Hepatocyte (in vitro differentiated cells): ENCODE measurements around the gene ABCB8. TPM values are rescaled to one million over a fixed set of nuclear protein-coding genes. Genes with fewer than 3 reads are reported as not detected.

Experiments
- DNase-seq: peaks from one replicate; pipeline ENCODE4 v3.0.0-alpha.2; 2016; ENCODE audit warnings: low spot score
- H2AFZ ChIP-seq: fragments of 200-600 bp; sonication (generic); 2 replicates; pipeline ENCODE4 v1.6.0; 2016; ENCODE audit warnings: antibody characterized with exemption, mild to moderate bottlenecking
- H3K27ac ChIP-seq: fragments of 200-600 bp; sonication (generic); 2 replicates; pipeline ENCODE4 v1.5.1; 2016; ENCODE audit warnings: mild to moderate bottlenecking
- H3K27me3 ChIP-seq: fragments of 200-600 bp; sonication (generic); 2 replicates; pipeline ENCODE4 v1.6.1; 2016
- H3K36me3 ChIP-seq: fragments of 200-600 bp; sonication (generic); replicated peaks from 2 replicates; pipeline ENCODE4 v1.5.1; 2016; ENCODE audit warnings: low read depth; ENCODE audit not compliant: insufficient read depth
- H3K4me1 ChIP-seq: fragments of 200-600 bp; sonication (generic); 2 replicates; pipeline ENCODE4 v1.5.1; 2016; ENCODE audit warnings: mild to moderate bottlenecking, moderate library complexity; ENCODE audit not compliant: insufficient read depth
- H3K4me2 ChIP-seq: fragments of 200-600 bp; sonication (generic); 2 replicates; pipeline ENCODE4 v1.6.0; 2016
- H3K4me3 ChIP-seq: fragments of 200-600 bp; sonication (generic); 2 replicates; pipeline ENCODE4 v1.5.1; 2016; ENCODE audit warnings: mild to moderate bottlenecking
- H3K79me2 ChIP-seq: fragments of 200-600 bp; sonication (generic); 2 replicates; pipeline ENCODE4 v1.6.0; 2017; ENCODE audit warnings: mild to moderate bottlenecking
- H3K9me2 ChIP-seq: fragments of 200-600 bp; sonication (generic); replicated peaks from 2 replicates; pipeline ENCODE4 v1.6.0; 2017; ENCODE audit warnings: mild to moderate bottlenecking; ENCODE audit not compliant: insufficient read depth
- H3K9me3 ChIP-seq: fragments of 200-600 bp; sonication (generic); 2 replicates; pipeline ENCODE4 v1.5.1; 2016; ENCODE audit warnings: low read depth, mild to moderate bottlenecking
- H4K20me1 ChIP-seq: fragments of 200-600 bp; sonication (generic); 2 replicates; pipeline ENCODE4 v1.6.0; 2016; ENCODE audit warnings: mild to moderate bottlenecking; ENCODE audit not compliant: insufficient read depth, poor library complexity, severe bottlenecking
- EZH2 ChIP-seq: fragments of 200-600 bp; sonication (generic); IDR thresholded peaks from 2 replicates; pipeline ENCODE4 v1.6.1; 2016; ENCODE audit warnings: antibody characterized with exemption, mild to moderate bottlenecking, borderline replicate concordance
- EZH2phosphoT487 ChIP-seq: fragments of 200-600 bp; sonication (generic); IDR thresholded peaks from one replicate; pipeline ENCODE4 v1.6.1; 2018; ENCODE audit warnings: antibody characterized with exemption, mild to moderate bottlenecking, low read depth, moderate library complexity; ENCODE audit not compliant: unreplicated experiment, severe bottlenecking
- WGBS: methylation state at CpG from one replicate; pipeline ENCODE4 v1.1.6; 2016; ENCODE audit warnings: low lambda C conversion rate; ENCODE audit errors: missing lambda C conversion rate; 5-methylcytosine and 5-hydroxymethylcytosine counted together
- polyA plus RNA-seq: library from polyadenylated mRNA; unstranded; fragments of >200 nt; fragmentation: Nextera tagmentation; extraction: Ambion mirVana; gene quantifications from 2 replicates; pipeline ENCODE4 v1.2.1, GENCODE V29; 2016
- total RNA-seq: library from RNA; depleted of rRNA; stranded (reverse); fragments of >200 nt; gene quantifications from 2 replicates; pipeline ENCODE4 v1.2.3, GENCODE V29; 2014
- TF ChIP-seq, protein P1 (sequence below): fragments of 200-600 bp; sonication (generic); IDR thresholded peaks from 2 replicates; pipeline ENCODE4 v1.5.1; 2016; ENCODE audit warnings: antibody characterized with exemption, mild to moderate bottlenecking; ENCODE audit not compliant: poor library complexity

Gene ABCB8
- total and polyA plus RNA-seq, 2 experiments from 2014 or later, result 24.4 to 32.6 TPM

DNA sequence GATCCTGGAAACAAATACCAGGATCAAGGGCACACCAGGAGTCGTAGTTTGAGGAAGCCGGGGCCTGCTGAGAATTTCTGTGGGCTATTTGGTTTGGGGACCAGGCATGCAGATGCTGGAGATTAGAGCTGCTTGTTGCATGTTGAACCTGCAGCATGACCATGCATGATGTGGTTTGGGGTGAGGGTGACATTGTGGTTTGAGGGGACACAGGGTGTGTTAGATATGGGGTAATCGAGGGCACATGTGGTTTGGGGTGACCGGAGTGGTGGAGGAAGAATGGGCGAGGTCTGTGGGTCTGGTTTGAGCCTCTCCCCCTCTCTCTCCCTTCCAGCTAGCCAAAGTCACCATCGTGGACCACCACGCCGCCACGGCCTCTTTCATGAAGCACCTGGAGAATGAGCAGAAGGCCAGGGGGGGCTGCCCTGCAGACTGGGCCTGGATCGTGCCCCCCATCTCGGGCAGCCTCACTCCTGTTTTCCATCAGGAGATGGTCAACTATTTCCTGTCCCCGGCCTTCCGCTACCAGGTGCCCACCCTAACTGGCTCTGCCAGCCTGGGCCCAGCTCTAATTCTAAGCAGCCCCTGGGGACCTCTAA lies 27.3 kb upstream of the ABCB8 start:
- H3K4me1 ChIP-seq, result peaks cover 5% of the 10 kb centered on the region
- TF ChIP-seq EZH2 (no peak), EZH2phosphoT487 (no peak)
- TF ChIP-seq, protein P1, sequence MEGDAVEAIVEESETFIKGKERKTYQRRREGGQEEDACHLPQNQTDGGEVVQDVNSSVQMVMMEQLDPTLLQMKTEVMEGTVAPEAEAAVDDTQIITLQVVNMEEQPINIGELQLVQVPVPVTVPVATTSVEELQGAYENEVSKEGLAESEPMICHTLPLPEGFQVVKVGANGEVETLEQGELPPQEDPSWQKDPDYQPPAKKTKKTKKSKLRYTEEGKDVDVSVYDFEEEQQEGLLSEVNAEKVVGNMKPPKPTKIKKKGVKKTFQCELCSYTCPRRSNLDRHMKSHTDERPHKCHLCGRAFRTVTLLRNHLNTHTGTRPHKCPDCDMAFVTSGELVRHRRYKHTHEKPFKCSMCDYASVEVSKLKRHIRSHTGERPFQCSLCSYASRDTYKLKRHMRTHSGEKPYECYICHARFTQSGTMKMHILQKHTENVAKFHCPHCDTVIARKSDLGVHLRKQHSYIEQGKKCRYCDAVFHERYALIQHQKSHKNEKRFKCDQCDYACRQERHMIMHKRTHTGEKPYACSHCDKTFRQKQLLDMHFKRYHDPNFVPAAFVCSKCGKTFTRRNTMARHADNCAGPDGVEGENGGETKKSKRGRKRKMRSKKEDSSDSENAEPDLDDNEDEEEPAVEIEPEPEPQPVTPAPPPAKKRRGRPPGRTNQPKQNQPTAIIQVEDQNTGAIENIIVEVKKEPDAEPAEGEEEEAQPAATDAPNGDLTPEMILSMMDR, result no peak
- H3K9me3 ChIP-seq, result no peaks in the 10 kb centered on the region
- H3K4me2 ChIP-seq, result no peak overlapping the region
- no peak overlapping the region for H3K4me3 ChIP-seq
- no peaks in the 10 kb centered on the region for H3K27me3 ChIP-seq
- DNase-seq, result no peak
- no peaks in the 10 kb centered on the region for H3K79me2 ChIP-seq
- no peak overlapping the region for H2AFZ ChIP-seq
- H3K27ac ChIP-seq, result no peak overlapping the region
- H4K20me1 ChIP-seq, result no peaks in the 10 kb centered on the region
- no peaks in the 10 kb centered on the region for H3K9me2 ChIP-seq
- 96% methylated on average over 13 of the region's 13 CpGs for WGBS
- no peaks in the 10 kb centered on the region for H3K36me3 ChIP-seq

DNA sequence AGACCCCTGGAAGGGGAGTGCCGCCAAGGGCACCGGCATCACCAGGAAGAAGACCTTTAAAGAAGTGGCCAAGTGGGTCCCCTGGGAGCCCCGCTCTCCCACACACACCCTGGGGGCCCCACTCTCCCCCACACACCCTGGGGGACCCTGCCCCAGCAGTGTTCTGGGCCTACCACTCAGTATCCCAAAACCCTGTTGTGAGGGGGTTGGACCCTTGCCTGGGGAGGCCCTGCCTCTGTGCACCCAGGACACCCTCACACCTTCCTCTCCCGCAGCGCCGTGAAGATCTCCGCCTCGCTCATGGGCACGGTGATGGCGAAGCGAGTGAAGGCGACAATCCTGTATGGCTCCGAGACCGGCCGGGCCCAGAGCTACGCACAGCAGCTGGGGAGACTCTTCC lies 26.7 kb upstream of the ABCB8 start:
- H3K36me3 ChIP-seq, result no peaks in the 10 kb centered on the region
- H3K27ac ChIP-seq, result no peak overlapping the region
- no peaks in the 10 kb centered on the region for H4K20me1 ChIP-seq
- TF ChIP-seq, protein P1, result no peak
- TF ChIP-seq EZH2, result no peak
- TF ChIP-seq EZH2phosphoT487, result no peak
- no peaks in the 10 kb centered on the region for H3K9me3 ChIP-seq
- peaks cover 4% of the 10 kb centered on the region for H3K4me1 ChIP-seq
- no peaks in the 10 kb centered on the region for H3K79me2 ChIP-seq
- no peak overlapping the region for H2AFZ ChIP-seq
- H3K27me3 ChIP-seq, result no peaks in the 10 kb centered on the region
- H3K9me2 ChIP-seq, result no peaks in the 10 kb centered on the region
- no peak for DNase-seq
- no peak overlapping the region for H3K4me2 ChIP-seq
- H3K4me3 ChIP-seq, result no peak overlapping the region
- WGBS, result 98% methylated on average over 16 of the region's 16 CpGs

DNA sequence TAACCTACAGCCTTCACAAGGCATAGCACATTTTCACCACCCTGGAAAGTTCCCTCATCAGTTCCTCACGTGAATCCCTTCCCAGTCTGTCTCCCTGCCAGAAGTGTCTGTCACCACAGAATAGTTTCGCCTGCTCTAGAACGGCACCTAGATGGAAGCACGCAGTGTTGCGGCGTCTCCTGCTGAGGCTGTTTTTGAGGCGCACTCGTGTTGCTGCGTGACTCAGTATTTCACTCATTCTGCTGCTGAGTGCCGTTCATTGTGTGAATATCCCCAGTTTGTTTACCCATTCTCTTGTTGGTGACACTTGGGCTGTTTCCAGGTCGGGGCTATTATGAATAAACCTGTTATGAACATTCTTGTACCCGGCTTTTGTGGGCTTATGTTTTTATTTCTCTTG lies 24.7 kb upstream of the ABCB8 start:
- DNase-seq, result no peak
- H4K20me1 ChIP-seq, result no peaks in the 10 kb centered on the region
- H3K4me2 ChIP-seq, result no peak overlapping the region
- 73% methylated on average over 12 of the region's 12 CpGs for WGBS
- H3K4me1 ChIP-seq, result peaks cover 5% of the 10 kb centered on the region
- H3K36me3 ChIP-seq, result no peaks in the 10 kb centered on the region
- H3K27ac ChIP-seq, result no peak overlapping the region
- H2AFZ ChIP-seq, result no peak overlapping the region
- no peaks in the 10 kb centered on the region for H3K27me3 ChIP-seq
- H3K9me2 ChIP-seq, result no peaks in the 10 kb centered on the region
- TF ChIP-seq, protein P1, result no peak
- no peak for TF ChIP-seq EZH2
- no peak for TF ChIP-seq EZH2phosphoT487
- no peak overlapping the region for H3K4me3 ChIP-seq
- H3K9me3 ChIP-seq, result no peaks in the 10 kb centered on the region
- no peaks in the 10 kb centered on the region for H3K79me2 ChIP-seq
